Epithelial cell of proximal tubule (primary cell): ENCODE data around the gene TTYH1. TPM values are rescaled to one million over a fixed set of nuclear protein-coding genes. Genes with fewer than 3 reads are reported as not detected.

ENCODE experiments used
- DNase-seq: peaks from one replicate; pipeline ENCODE4 v3.0.0-alpha.2; 2011; ENCODE audit warnings: low read depth
- H3K4me3 ChIP-seq: 2 replicates; pipeline ENCODE4 v1.5.1; 2011; ENCODE audit warnings: low read depth, mild to moderate bottlenecking, low read length
- CTCF ChIP-seq: conservative IDR thresholded peaks from 2 replicates; pipeline ENCODE4 v1.5.1; 2012; ENCODE audit warnings: low read depth, mild to moderate bottlenecking, low read length
- total RNA-seq: library from RNA; depleted of rRNA; stranded (reverse); fragments of >200 nt; gene quantifications from 2 replicates; pipeline ENCODE4 v1.2.3, GENCODE V29; 2015

The TTYH1 gene
- total RNA-seq, 1 donor from 2014 or later, result 3.6 TPM

- no peak overlapping the region for H3K4me3 ChIP-seq
- no peak for TF ChIP-seq CTCF
- no peak for DNase-seq
Observed at GRCh38 chr19:54414156-54414555, 1.1 kb upstream of the TTYH1 start.

GRCh38 chr19:54415901-54416673 lies 823 bp downstream of the TTYH1 start:
- no peak for TF ChIP-seq CTCF

GRCh38 chr19:54416695-54417491 lies 1.6 kb downstream of the TTYH1 start:
- no peak for DNase-seq
- no peak overlapping the region for H3K4me3 ChIP-seq
- TF ChIP-seq CTCF, result no peak

More at GRCh38 chr19:54415901-54416673, 823 bp downstream of the TTYH1 start:
- no peak for DNase-seq
- H3K4me3 ChIP-seq, result no peak overlapping the region

GRCh38 chr19:54418030-54418929 lies 3.0 kb downstream of the TTYH1 start:
- H3K4me3 ChIP-seq, result no peak overlapping the region
- no peak for TF ChIP-seq CTCF
- DNase-seq, result no peak

- no peak for TF ChIP-seq CTCF
- H3K4me3 ChIP-seq, result no peak overlapping the region
- DNase-seq, result no peak
Observed at GRCh38 chr19:54418930-54419800, 3.9 kb downstream of the TTYH1 start.

GRCh38 chr19:54420068-54420382 lies 4.8 kb downstream of the TTYH1 start:
- DNase-seq, result no peak
- H3K4me3 ChIP-seq, result no peak overlapping the region
- TF ChIP-seq CTCF, result no peak
